ENCODE results near the gene FERMT2. TPM values are rescaled to one million over a fixed set of nuclear protein-coding genes. Genes with fewer than 3 reads are reported as not detected.

The FERMT2 gene
- total RNA-seq, 1 donor from 2014 or later = 304 TPM

DNA sequence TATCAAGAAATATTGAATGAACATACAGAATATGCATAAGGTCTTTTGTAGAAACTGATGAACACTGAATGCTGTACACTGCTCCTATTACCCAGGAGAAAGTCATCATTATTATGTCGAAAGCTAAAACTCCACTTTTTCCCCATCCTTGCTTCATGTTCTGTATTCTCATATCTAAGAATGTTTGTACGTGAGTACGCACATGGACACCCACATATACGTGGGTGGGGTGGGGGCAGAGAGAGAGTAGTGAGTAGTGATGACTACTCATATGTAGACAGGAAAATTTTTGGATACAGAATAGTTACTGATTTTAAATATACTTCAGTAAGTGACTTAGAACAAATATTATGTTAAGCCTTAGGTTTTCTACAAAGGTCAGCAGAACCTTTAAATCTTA is 75.1 kb downstream of the FERMT2 start:
- Mint-ChIP-seq H3K27me3 (ENCODE audit: unreplicated experiment) (no peaks in the 10 kb centered on the region), H3K36me3 (ENCODE audit: unreplicated experiment) (peaks cover 66% of the 10 kb centered on the region), H3K4me3 (ENCODE audit: unreplicated experiment) (no peak overlapping the region), H3K27ac (ENCODE audit: unreplicated experiment) (peak overlapping the region; percentile 79), H3K4me1 (ENCODE audit: unreplicated experiment) (peaks cover 78% of the 10 kb centered on the region), H3K9me3 (ENCODE audit: unreplicated experiment) (no peaks in the 10 kb centered on the region)
- TF ChIP-seq, protein P1, sequence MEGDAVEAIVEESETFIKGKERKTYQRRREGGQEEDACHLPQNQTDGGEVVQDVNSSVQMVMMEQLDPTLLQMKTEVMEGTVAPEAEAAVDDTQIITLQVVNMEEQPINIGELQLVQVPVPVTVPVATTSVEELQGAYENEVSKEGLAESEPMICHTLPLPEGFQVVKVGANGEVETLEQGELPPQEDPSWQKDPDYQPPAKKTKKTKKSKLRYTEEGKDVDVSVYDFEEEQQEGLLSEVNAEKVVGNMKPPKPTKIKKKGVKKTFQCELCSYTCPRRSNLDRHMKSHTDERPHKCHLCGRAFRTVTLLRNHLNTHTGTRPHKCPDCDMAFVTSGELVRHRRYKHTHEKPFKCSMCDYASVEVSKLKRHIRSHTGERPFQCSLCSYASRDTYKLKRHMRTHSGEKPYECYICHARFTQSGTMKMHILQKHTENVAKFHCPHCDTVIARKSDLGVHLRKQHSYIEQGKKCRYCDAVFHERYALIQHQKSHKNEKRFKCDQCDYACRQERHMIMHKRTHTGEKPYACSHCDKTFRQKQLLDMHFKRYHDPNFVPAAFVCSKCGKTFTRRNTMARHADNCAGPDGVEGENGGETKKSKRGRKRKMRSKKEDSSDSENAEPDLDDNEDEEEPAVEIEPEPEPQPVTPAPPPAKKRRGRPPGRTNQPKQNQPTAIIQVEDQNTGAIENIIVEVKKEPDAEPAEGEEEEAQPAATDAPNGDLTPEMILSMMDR (IDR thresholded peaks at IDR 0.05) = no peak
- DNase-seq (ENCODE audit: extremely low spot score, unreplicated experiment) = no peak

DNA sequence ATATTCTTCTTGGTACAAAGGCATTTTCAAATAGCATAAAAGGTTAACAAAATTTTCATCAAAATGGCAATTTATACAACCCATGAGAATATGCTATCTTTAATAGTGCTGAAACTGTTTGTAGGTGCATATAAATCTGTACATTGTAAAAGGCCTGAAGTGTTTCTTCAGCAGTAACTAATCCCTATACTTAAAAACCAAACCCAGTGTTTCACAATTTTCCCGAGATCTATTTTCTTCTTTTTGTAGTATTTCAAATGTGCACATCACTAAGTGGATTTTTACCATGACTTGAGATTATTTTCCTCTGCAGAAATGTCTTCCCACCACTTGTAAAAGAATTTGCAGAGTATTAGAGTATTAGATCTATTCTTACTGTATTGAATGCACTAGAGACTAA is 76.5 kb downstream of the FERMT2 start:
- Mint-ChIP-seq H3K4me3 (ENCODE audit: unreplicated experiment) (no peak overlapping the region), H3K27me3 (ENCODE audit: unreplicated experiment) (no peaks in the 10 kb centered on the region), H3K27ac (ENCODE audit: unreplicated experiment) (peak overlapping the region; percentile 89), H3K36me3 (ENCODE audit: unreplicated experiment) (peaks cover 56% of the 10 kb centered on the region), H3K9me3 (ENCODE audit: unreplicated experiment) (no peaks in the 10 kb centered on the region), H3K4me1 (ENCODE audit: unreplicated experiment) (peaks cover 71% of the 10 kb centered on the region)
- TF ChIP-seq, protein P1 (IDR thresholded peaks at IDR 0.05) = no peak
- DNase-seq (ENCODE audit: extremely low spot score, unreplicated experiment) = no peak

DNA sequence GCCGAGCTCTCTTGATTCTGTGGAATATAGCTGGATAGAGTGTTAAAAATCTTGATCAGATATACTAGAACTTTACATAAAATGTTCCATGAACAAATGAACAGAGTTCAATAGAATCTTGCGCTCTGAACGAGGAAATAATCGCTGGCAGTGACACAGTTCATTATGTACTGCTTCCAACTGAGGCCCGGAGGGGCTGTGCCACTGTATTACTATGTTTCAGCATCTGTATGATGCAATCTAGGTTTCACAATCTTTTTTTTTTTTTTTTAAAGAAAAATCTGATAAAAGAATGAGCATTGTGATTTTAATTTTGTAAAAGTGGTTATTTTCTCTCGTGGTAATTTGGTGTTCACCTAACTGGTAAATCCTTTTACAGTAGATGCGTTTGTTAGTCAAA is 77.2 kb downstream of the FERMT2 start:
- no peaks in the 10 kb centered on the region for H3K9me3 Mint-ChIP-seq (ENCODE audit: unreplicated experiment)
- no peak for DNase-seq (ENCODE audit: extremely low spot score, unreplicated experiment)
- no peak overlapping the region for H3K4me3 Mint-ChIP-seq (ENCODE audit: unreplicated experiment)
- H3K4me1 Mint-ChIP-seq (ENCODE audit: unreplicated experiment) = peaks cover 70% of the 10 kb centered on the region
- peak overlapping the region; percentile 89 for H3K27ac Mint-ChIP-seq (ENCODE audit: unreplicated experiment)
- TF ChIP-seq, protein P1 (IDR thresholded peaks at IDR 0.05) = no peak
- no peaks in the 10 kb centered on the region for H3K27me3 Mint-ChIP-seq (ENCODE audit: unreplicated experiment)
- H3K36me3 Mint-ChIP-seq (ENCODE audit: unreplicated experiment) = peaks cover 53% of the 10 kb centered on the region

DNA sequence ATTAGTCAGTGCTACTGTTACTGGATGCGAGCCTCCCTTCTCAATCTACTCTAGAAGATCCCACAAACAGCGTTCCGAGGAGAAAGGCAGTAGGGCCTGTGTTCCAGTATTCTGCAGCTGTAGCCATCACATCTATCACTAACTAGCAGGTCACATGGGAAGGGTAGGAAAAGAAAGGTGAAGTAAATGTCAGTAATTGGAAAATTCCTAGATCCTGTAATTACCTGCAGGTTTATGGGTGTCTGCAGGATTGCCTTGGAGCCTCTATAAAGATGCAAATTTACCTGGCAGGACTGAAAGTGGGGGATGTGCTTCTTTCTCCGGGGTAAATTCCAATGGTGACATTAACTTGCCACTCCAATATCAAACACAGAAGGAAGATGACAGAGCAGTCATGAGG is 77.8 kb downstream of the FERMT2 start:
- H3K27ac Mint-ChIP-seq (ENCODE audit: unreplicated experiment) = peak overlapping the region; percentile 89

DNA sequence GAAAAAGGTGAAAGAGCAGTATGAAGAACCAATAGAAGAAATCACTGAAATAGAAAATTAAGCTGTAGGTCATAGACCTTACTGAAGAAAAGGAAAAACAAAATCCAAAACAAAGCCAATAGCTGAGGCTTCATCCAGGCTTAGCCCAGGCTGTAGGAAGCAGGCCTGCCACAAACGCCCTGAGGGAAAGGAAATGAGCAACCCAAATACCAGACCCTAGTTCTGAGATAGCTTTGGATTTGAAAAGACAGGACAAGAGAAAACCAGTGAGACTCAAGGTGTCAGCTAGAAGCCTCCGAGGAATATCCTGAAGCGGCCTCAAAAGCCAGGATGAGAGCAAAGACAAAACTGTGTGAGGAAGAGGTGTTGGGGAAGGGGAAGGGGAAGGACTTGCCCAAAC is 79.2 kb downstream of the FERMT2 start:
- Mint-ChIP-seq H3K27me3 (ENCODE audit: unreplicated experiment) (no peaks in the 10 kb centered on the region), H3K4me3 (ENCODE audit: unreplicated experiment) (no peak overlapping the region), H3K36me3 (ENCODE audit: unreplicated experiment) (peaks cover 39% of the 10 kb centered on the region), H3K9me3 (ENCODE audit: unreplicated experiment) (no peaks in the 10 kb centered on the region), H3K27ac (ENCODE audit: unreplicated experiment) (peak overlapping the region; percentile 89), H3K4me1 (ENCODE audit: unreplicated experiment) (peaks cover 49% of the 10 kb centered on the region)
- TF ChIP-seq, protein P1 (IDR thresholded peaks at IDR 0.05) = no peak
- no peak for DNase-seq (ENCODE audit: extremely low spot score, unreplicated experiment)

More for the DNA sequence above, 77.8 kb downstream of the FERMT2 start:
- Mint-ChIP-seq H3K27me3 (ENCODE audit: unreplicated experiment) (no peaks in the 10 kb centered on the region), H3K36me3 (ENCODE audit: unreplicated experiment) (peaks cover 49% of the 10 kb centered on the region), H3K4me3 (ENCODE audit: unreplicated experiment) (no peak overlapping the region), H3K4me1 (ENCODE audit: unreplicated experiment) (peaks cover 63% of the 10 kb centered on the region), H3K9me3 (ENCODE audit: unreplicated experiment) (no peaks in the 10 kb centered on the region)
- no peak for DNase-seq (ENCODE audit: extremely low spot score, unreplicated experiment)
- TF ChIP-seq, protein P1 (IDR thresholded peaks at IDR 0.05) = no peak
